Activated CD4-positive, alpha-beta T cell treated with anti-CD3 and anti-CD28 coated beads for 1 hour (primary cell): ENCODE measurements around the gene ABLIM1.

Experiments used
- DNase-seq: peaks from one replicate; pipeline ENCODE4 v3.0.0-alpha.2; 2020

ABLIM1 gene

DNA sequence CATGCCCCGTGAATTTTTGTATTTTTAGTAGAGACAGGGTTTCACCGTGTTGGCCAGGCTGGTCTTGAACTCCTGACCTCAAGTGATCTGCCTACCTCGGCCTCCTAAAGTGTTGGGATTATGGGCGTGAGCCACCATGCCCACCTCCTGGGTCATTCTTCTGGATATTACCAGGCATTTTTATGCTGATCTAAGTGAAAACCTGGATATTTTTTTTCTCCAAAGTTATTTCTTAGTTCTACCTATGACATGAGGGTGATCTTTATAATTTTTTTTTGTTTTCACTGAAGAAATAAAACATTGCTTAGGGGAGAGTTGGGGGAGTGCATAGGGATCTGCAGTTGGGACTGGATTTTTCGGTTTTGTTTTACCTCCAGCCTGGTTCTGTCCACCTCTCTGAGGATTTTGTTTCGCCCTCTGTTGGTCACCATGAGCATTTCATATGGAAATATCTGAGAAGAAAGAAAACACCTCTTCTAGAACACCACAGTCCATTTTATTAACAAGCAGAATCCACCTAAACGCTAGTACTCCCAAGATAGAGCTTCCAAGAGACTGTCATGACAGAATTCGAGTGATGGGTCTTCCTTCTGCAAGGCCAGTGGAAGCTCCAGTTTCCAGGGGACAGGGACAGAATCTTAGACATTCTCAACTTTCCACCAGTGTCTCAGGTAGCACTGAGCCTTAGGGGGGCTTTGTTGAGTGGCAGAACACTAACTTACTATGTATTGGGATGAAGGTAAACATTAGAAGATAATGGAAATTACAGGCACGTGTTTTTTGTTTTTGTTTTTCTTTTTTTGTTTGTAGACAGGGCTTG lies 220.4 kb downstream of the ABLIM1 start:
- no peak for DNase-seq

DNA sequence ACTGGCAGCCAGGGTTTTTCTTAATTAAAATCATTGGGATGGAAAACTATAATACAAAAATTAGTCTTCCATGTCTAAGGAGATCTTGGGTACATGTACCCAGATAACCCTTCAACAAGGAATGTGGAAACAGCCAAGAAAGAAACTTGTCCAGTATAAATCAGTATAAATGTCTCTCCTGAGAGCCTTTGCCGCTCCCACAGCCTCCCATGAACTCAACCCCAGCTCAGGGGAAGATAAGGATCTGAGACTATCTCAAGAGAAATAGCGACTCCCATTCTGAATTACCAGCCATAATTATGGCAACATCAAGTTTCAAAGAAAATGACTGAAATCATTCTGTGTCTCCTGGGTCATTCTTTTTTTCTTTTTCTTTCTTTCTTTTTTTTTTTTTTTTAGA lies 221.1 kb downstream of the ABLIM1 start:
- no peak for DNase-seq

DNA sequence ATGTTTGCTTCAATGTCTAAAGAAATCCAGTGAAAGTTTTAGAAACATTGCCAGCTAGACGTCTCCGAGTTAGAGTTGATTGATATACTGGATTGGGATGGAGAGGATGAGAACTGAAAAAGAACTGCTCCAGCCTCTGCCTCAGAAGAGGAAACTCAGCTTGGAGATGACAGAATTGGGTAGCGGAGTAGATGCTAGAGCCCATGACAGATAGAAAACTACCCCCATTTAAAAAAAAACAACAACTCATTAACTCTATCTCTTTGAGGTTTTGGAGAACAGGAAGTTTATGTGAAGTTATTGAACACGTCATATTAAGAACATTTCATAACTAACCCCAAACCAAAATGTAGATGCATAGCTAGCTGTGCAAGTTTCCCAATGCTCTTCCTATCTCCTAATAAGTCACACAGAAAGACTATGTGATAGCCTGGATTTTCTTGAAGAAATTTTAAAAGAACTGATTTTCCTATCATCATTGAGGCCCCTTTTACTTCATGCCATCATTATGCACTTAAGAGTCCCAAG lies 225.4 kb downstream of the ABLIM1 start:
- no peak for DNase-seq

DNA sequence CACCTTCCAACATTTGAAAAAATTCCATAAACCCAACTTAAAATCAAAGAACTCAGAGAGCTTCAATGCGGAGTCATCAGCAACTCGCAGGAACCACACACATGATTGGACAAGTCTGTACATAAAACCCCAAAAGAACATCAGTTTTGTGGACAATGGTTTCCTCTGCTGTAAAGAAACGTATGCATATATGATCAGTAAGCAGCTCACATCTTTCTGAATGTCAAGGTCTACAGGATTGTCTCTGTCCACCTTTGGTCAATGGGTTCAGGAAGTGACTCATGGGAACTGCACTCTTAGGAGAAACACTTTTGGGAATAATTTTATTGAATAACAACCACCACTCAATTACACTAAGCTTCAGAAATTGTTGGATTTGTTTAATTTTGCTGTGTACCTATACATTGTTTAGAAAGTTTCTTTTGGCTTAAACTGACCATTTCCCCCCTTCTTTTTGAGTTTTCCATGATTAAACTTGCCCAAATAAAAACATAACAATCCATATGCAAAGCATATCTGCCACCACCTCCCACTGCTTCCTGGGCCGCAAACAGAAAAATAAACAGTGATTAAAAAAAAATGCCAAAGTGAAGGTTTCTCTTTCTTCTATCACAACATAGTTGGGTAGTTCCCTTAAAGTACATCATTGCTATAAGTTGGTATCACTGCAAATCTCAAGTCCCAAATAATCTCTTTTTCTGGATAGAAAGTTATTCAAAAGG lies 226.5 kb downstream of the ABLIM1 start:
- DNase-seq: no peak

DNA sequence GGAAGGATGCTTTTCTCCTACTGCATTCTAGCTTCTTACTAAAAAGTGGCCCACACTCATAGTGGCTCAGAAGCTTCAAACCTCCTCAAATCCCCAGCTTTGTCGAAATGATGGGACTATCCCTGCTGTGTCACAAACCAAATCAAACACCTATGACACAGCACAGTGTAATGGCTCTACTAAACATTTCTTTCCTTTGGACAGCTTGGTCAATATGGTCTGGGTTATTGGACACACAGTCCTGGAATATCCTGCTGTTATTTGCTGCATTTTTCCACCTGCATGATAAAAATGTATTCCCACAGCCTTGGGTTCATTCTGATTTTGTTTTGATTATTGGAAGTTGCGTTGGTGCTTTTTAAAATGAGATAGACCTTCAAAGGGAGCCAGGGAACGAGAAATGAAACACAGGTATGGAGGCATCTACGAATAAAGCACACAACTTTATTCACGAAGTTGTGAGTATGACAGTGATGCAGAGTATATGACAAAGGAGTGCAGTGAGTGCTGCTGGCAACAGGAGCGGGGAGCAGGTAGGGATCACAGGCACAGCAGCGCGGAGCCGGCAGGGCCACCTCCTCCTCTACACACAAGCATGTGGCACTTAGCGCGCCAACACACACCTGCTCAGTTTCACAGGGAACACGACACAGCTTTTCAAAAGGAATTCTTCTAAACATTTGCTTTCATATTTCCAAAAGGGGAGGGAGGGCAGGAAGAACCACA lies 227.2 kb downstream of the ABLIM1 start:
- no peak for DNase-seq

DNA sequence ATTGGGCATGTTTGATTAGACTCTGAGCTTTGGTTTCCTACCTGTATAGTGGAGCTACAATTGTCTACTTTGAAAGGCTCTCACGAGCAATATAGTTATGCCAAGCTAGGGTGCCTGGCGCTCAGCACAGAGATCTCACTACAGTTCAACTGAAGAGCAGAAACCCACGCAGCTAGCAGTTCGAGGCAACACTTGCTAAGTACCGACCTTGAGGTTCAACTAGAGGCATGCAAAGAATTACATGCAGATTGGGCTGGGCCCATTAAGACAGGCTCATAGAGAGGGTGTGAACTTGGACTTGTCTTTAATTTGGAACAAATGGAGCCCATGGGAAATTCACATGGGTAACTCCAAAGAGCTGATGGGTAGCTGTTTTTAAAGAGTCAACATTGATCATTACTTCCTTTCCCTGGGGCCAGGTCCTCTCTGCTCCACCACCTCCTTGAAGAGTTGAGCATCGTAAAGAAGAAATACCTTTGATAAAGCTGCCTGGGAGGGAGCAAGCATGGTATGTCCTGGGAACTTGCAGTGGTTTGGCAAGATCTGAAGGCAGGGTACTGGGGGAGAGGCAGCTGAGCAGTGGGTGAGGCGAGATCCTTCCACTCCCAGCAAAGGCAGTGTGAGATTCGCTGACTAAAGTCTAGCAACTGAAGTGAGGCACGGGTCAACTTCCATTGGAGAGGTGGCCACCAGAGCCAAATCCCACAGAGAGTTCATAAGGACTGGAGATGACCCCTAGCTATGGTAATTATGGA lies 228.3 kb downstream of the ABLIM1 start:
- DNase-seq: no peak

DNA sequence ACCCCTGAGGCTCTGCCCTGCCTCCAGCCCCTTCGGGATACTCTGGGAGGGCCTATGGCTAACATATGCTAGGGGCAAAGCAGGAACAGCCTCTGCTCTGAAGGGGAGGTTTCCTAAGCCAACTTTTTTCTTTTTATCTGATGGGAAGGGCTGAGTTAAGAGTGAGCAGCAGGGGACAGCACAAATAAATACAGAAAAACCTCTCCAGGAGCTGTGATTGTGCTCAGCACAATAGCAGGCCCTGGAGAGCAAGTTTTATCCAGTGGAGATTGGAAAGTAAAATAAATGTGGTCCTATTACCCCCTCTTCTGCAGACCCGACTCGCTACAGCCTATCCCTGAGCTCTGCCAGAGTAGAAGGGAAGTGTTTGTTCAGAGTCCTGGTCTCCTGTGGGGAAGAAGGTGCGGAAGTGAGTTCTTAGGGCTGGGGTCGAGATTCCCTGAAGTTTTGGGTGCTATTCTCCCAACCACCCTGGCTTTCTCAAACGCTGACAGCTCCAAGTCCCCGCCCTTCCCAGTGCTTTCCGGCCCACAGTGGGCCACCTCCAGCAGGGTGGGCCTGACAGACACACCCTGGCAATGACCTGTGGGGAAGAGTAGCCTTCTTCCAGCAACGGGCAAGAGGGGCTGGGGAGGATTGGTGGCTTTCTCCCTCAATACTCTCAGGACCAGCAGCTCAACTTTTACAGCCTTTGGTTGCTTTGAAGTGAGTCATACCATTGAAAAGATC lies 230.8 kb downstream of the ABLIM1 start:
- DNase-seq: no peak

DNA sequence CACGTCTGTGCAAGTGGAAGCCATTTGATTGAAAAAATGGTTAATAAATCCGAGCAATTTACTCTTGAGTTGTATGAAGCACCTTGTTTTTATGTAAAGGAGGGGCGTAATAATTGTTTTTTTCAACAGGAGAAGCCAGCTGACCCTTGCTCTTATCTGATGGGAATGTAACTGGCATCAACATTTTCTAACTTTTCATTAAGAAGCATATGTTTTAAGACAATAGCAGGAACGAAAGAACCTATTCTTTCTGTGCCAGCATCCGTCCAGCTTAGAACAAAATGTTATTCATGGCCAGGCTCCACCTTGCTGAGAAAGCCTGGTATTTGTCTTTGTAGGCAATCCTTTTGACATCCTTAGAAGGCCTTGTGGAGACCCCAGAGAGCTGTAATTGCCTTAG lies 231.6 kb downstream of the ABLIM1 start:
- no peak for DNase-seq

DNA sequence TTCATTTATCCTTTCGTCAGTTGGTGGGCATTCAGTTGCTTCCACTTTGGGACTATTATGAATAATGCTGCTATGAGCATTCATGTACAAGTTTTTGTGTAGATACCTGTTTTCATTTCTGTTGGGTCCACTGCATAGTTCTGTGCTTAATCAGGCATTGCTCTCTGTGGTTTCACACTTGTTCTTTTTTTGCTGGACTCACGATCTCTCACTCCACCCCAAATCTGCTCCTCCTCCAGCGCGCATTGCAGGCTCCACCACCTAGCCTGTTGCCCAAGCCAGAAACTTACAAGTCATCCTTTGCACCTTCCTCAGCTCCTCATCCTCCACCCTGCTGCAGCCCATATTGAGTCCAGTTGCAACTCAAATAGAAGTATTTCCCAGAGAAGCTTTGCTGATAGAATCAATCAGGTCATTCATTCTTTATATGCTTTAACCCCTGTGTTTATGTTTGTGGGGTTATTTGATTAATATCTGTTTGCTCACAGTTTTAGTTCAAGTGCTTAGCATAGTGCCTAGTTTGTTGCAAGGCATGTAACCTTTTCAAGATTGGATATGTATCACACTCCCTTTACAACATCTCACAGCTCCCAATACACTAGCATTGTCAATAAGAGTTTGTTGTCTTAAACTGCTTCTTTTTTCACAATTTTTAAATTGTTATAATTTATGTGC lies 237.1 kb downstream of the ABLIM1 start:
- no peak for DNase-seq

DNA sequence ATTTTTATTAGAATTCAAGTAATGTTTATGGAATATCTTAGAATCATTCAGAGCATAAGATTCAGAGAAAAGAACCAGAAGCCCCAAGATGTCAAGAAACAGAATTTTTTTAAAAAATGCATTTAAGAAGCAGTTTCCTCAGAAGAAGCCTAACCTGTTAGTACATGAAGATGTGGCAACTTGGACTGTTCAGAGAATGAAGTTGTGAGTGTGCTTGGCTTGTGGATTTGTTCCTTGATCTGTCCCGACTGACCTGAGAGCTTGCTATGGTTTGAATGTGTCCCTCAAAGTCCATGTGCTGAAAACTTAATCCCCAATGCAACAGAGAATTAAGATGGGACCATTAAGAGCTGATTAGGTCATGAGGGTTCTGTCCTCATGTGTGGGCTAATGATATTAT lies 240.0 kb downstream of the ABLIM1 start:
- DNase-seq: no peak

DNA sequence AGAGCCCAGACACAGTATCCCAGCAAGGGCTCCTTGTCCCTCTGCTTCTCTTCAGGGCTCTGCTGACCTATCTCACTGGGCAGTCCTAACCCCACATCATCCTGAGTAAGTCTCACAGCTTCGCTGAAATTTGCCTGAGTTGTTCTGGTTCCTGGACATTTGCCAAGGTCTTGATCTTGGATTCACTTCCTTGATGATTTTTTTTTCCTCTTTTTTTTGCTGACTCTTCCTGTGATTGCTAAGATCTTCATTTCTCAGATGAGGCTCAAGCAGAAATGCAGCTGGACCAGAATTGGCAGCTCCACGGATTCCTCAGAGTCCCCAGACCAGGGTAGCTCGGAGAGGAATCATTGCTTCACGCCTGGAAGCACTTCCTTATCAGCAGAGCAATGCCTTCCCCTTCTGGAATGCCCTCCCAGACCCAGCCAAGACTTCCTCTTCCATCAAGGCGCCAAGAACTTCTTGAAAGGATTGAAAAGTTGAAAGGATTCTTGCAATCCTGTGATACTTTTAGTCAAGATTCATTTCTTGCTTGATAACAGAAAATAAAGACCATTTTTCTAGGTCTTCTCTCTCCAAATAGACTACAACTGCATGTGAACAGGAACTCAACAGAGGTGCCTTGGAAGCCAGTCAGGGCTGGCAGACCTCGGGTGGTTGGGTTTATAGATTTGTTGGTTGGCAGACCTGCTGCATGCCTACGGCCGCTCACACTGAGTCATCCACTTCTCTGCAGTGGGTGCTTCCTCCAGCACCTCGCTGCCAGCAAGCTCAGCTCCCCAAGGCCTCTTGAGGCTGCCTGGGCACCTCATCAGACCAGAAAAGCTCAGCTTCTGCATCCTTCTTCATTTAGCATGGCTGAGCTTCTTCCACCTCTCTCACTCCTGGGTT lies 244.9 kb downstream of the ABLIM1 start:
- no peak for DNase-seq

DNA sequence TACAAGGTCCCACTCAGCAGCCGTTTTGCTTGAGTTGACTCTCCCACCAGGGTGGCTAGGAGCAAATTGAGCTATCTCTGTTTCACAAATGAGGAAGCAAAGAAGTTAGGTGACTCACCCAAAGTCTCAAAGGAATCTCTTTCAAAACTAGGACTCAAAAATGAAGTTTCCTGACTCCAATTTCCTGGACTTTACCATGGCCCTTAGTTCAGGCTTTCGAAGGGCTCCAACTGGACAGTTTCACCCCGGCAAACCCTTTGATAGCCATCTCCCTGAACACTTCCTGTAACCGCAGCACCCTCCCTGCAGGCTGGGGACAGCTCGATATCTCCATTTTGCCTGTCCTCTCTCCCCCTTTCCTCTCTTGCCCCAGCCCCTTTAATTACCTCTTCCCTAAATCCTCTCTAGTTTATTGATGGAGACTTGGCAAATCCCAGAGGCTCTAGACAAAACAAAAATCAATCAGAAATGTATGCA lies 249.1 kb downstream of the ABLIM1 start:
- DNase-seq: no peak

DNA sequence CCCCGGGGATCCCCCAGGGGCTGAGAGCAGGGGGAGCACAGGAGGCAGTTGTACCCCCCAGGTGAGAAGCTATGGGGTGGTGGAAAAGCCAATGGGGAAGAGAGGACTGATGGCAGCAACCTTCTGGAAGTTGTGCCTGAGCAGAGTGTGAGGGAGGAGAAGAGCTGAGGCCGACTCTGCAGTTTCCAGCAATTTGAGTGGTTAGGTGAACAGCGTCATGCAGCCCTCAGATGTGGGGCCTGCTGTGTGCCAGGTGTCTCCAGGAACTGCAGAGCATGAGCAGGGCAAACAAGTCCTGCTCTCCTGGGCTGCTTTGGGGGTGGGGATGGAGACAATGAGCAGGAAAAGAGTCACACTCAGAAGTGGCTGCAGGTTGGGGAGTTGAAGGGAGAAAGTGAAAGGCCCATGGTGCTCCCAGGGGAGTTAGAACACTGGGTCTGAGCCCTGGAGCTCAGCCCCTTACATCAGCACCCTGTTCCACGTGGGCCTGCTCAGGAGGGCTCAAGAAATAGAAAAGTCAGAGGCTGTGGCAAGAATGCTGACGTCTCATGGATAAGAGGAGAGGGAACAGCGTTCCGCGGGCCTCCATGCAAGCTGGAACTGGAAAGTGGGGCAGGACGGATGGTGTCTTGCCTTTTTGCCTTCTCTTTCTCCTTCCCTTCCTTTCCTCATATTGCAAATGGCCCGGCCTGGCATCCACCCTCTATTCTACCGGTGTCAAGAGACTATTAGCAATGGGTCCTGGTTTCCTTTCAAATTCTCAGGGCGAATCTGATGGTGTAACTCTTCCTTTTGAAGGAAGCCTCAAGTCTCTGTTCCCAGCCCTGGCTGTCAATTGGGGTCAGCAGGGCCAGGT lies 249.7 kb downstream of the ABLIM1 start:
- DNase-seq: no peak

DNA sequence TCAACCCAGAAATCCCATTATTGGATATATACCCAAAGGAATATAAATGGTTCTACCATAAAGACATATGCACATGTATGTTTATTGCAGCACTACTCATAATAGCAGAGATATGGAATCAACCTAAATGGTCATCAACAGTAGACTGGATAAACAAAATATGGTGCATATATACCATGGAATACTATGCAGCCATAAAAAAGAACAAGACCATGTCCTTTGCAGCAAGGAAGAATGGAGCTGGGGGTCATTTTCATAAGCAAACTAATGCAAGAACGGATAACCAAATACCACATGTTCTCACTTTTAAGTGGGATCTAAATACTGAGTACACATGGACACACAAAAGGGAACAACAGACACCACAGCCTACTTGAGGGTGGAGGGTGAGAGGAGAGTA lies 251.6 kb downstream of the ABLIM1 start:
- DNase-seq: no peak

DNA sequence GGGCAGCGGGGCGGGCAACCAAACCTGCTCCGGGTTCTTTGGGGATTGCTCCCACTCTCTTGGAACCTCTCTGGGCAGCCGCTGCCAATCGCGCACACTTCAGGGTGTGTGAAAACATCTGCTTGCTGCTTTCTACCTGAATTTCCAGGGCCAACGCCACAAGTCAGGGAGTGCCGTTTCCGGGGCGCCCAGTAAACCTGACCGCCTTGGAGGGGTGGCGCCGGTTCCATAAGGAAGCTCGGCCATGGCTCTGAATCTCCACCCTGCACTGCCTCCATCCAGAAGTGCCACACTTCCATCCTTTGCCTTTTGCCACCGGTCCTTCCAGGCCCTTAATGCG lies 253.1 kb downstream of the ABLIM1 start:
- no peak for DNase-seq

DNA sequence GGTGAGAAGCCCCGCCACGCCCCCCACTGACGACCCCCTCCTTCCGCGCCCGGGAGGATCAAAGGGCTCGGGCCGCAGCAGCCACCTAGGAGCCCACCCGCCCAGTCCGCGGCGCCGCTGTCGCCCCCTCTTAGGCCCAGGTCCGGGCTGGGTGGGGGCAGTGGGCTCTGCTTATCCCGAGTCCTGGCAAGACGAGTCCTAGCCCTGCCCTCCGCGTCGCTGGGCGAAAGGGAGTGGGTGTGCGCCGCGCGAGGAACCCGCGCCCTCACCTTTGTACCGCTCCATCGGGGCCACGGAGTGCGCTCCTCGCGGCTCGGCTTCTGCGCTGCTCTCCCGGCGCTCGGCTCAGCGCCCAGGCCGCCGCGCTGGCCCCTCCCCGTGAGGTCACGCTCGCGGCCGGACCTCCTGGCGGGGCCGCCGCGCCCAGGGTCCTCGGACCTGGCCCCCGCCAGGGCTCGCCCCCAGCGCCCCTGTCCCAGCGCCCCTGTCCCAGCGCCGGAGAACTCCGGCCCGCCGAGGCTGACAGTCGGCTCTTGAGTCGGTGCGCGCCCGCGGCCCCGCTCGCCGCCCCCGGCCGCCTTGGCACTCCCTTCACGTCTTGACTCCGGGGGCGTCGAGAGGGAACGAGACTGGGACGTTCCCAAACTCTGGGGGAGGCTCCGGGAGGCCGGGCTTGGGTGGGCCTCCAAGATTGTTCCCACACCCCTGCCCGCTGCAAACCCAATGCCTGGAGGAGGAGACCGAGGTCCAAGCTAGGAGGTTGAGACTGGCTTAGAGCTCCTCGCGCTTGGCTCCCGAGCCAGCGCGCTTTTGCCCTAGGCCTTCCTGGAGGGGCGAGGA lies 253.7 kb downstream of the ABLIM1 start, which contains the start of gene AFAP1L2:
Gene AFAP1L2, minus strand, starts transcription at position 332 of the 840 bp plus-strand sequence. Its CDS starts 47 bp downstream, at position 285.
- no peak for DNase-seq

DNA sequence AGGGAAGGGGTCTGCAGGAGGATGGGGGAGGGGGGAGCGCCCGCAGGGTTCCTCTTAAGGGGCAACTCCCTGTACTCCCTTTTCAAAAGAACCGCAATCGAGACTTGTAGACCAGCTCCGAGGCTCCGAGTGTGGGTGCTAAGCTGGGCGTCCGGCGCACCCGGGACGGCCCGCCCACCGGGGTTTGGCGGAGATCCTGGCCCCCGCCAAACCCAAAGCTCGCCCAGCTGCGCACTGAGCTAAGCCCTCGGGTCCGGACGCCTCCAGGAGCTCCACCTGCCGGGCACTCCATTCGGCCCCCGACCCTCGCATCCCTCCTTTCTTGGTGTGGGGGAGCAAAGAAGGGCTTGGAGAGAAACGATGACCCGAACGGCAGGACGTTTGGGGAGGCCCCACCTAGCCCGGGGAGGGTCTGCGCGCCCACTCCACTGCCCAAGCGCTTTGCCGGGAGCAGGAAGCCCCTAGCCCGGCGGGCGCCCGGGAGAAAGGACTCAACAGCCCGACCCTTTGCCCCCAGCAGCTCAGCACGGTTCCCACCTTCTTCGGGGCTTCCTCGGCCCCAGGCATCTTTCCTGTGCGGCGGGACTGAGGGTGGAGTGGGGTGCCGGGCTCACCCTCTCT lies 254.4 kb downstream of the ABLIM1 start:
- no peak for DNase-seq
